Measurements from ENCODE around the gene CBX6.
A peak's percentile ranks its signal among the peaks of the same experiment; 100 is the strongest.

Gene CBX6

GRCh38 chr22:38872831-38873248 is 824 bp upstream of the CBX6 start:
- DNase-seq: peak; percentile 5

GRCh38 chr22:38871360-38872171 is 450 bp downstream of the CBX6 start:
- no peak for DNase-seq

GRCh38 chr22:38870791-38871359 is 1.1 kb downstream of the CBX6 start:
- no peak for DNase-seq

- DNase-seq: peak; percentile 32
Observed at GRCh38 chr22:38870312-38870741, 1.7 kb downstream of the CBX6 start.

- DNase-seq: no peak
Observed at GRCh38 chr22:38869663-38870062, 2.4 kb downstream of the CBX6 start.

GRCh38 chr22:38868886-38869381 is 3.1 kb downstream of the CBX6 start:
- peak; percentile 32 for DNase-seq

GRCh38 chr22:38868286-38868721 is 3.7 kb downstream of the CBX6 start:
- no peak for DNase-seq

- no peak for DNase-seq
Observed at GRCh38 chr22:38867471-38868285, 4.3 kb downstream of the CBX6 start.

GRCh38 chr22:38867124-38867455 is 4.9 kb downstream of the CBX6 start:
- DNase-seq: no peak

- no peak for DNase-seq
Observed at GRCh38 chr22:38866399-38867123, 5.5 kb downstream of the CBX6 start.

GRCh38 chr22:38866024-38866398 is 6.0 kb downstream of the CBX6 start:
- no peak for DNase-seq

GRCh38 chr22:38865201-38866023 is 6.6 kb downstream of the CBX6 start:
- no peak for DNase-seq

- no peak for DNase-seq
Observed at GRCh38 chr22:38864361-38865191, 7.4 kb downstream of the CBX6 start.

GRCh38 chr22:38863531-38864131 is 8.4 kb downstream of the CBX6 start:
- no peak for DNase-seq

GRCh38 chr22:38862375-38863329 is 9.4 kb downstream of the CBX6 start:
- DNase-seq: no peak

GRCh38 chr22:38861927-38862326 is 10.1 kb downstream of the CBX6 start:
- no peak for DNase-seq

GRCh38 chr22:38861170-38861876 is 10.7 kb downstream of the CBX6 start:
- DNase-seq: no peak

GRCh38 chr22:38860283-38861169 is 11.5 kb downstream of the CBX6 start:
- no peak for DNase-seq
